G401.6 (cell line): Measurements from ENCODE around the gene VWA8.
"Not testable (repeated sequence)": the region's sequence is repeated elsewhere in the genome, so short reads cannot be mapped to it uniquely, and the experiment has no call there.

Experiments
- FAIRE-seq: peaks from 2 replicates; lab custom pipeline; 2012; peaks lifted over from hg19 to GRCh38; lab: Jason Lieb, UNC

VWA8 gene

DNA sequence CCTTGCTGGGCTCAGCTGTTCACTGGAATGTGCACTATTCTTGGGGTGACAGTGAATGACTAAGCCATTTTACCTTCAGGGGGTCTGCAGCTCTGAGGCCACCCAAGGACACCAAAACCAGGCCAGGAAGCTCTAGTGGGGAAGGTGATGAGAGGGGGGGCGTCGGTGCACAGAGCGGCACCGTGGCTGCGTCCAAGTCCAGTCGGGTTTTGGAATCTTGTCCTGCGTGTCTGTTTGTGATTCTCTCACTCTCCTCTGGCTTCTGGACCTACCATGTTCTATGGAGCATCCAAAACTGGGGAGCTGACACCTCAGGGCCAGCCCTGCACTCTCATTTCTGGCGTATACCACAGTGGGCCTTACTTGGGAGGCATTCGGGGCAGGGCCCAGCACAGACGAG is 411.4 kb downstream of the VWA8 start:
- no peak for FAIRE-seq

DNA sequence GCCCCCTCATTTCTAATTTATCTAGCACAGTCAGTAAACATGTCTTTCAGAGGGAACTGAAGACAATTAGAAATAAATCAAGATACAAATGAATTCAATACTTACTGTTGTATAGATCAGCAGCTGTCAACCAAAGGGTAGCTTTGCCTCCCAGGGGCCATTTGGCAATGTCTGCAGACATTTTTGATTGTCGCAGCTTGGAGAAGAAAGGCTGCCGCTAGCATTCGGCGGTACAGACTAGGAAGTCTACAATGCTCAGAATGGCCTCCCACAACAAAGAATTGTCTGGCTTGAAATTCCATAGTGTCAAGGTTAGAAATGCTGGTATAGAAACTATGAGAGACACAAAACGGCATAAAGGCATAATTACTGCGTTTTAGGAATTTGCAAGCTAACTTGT is 412.0 kb downstream of the VWA8 start:
- no peak for FAIRE-seq

DNA sequence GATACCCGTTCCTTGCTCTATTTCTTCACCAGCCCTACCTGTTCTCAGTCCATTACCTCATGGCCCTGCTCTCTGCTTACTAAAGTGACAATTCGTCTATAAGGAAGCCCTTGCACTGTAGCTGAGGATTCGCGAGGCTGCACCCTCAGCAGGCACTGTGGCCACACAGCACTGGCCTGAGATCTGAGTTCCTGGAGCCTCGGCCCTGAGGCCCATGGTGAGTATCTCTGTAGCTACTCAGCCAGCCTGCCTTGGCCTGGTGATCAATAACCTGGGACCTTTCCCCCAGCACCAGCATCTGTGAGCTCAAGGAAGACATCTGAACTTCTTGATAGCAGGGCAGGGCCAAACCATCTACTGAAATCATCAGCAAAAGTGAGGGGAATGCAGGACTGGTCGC is 412.9 kb downstream of the VWA8 start:
- no peak for FAIRE-seq

DNA sequence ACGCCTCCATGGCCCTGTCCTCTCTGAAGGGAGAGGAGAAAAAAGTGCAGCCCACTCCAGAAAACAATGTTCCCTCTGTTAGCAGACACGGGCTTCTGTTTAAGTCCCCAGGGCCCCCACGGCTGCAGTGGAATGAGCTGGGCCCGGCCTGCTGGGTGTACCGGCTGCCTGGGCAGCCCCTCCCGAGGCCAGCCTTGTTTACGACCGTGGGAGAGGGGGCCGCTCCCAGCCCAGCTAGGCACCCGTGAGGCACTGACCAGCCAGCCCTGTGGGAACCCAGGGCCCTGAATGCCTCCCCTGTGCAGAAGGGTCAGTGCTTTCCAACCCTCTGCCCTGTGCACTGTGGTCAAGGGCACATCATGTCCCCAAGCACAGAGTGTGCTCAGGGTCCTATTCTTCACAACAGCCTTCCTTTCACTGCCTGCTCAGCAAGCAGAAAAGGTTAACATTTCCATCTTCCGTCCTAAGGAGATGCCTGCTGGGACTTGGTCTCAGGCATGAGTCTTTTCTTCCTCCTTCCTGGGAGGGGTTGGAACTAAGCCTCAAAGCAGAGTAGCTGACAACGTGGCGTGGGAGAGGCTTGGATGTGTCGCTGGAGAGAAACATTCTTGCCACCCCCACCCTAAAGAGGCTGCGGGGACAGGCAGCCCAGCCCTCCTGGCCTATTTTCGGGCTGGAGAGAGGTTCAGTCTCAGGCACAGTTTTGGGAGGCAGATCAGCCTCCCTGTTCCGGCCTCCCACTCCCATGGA is 413.5 kb downstream of the VWA8 start:
- FAIRE-seq: no peak

DNA sequence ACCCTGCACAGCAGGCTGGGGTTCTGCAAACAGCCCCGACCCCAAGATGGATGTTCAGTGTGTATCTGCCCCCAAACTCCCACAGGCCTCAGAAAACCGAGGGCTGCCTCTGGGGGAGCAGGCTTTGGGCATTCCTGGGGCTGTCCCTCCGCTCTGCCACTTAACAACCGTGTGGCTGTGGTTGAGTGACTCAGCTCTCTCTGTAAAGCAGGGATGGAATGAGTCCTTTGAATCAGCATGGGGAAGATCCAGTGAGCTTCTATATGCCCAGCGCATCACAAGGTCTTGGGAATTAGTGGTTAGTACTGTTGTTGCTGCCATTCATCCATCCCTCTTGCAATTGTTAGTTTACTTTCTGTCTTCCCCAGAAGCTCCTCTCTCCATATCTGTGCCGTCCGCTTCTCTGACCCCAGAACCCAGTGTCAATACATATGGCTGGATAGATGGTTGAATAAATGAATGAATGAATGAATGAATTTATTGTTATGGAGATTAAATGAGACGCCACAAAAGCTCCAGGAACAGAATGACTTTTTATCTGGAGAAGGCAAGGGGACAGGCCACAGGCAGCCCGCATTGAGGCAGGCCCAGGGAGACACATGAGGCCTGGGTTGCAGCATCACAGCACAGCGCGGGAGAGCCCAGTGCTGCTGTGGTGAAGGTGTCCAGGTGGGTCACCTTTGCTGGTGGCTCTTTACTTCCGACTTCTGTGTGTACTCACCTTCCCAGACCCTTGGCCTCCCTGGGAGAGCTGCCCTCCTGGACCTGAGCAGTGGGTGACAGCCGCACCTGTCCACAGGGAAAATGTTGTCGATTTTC is 414.3 kb downstream of the VWA8 start:
- no peak for FAIRE-seq

DNA sequence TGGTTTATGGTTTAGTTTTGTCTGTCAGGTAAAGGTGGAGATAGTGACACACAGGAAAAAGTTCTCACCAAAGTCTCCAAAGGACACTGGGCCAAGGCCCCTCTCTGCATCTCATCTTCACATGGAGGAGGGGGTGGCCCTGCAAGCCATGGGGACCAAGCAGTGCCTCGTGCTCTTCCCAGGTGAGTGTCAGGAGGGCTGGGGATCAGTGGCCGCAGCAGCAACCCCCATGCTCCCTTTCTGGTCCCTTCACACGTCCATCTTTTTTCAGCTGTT is 415.5 kb downstream of the VWA8 start:
- FAIRE-seq: no peak

DNA sequence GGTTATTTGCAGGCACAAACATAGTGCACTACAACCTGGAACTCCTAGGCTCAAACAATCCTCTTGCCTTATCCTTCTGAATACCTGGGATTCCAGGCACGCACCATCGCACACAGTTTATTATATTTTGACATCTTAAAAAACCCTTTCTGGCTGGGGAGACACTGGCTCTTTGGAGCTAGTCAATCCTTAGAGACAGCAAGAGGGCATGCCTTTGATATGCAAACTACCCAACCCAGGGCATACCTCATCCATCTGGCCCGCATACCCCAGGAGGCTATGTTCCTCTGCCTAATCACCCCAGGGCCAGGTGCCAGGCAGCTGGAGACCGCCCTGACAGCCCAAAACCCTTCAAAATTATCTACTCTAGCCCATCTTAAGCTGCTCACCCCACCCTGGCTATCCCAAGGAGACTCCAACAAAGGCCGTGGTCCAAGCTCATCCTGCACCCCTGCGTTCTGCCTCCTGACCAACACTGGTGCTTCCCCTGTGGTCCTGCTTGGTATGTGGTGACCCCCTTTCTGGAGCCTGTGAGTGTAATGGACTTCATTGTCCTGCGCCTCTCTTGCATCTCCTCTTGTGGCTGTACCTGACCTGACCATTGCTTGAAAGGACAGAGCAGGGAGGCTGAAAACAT is 417.1 kb downstream of the VWA8 start:
- FAIRE-seq: no peak

DNA sequence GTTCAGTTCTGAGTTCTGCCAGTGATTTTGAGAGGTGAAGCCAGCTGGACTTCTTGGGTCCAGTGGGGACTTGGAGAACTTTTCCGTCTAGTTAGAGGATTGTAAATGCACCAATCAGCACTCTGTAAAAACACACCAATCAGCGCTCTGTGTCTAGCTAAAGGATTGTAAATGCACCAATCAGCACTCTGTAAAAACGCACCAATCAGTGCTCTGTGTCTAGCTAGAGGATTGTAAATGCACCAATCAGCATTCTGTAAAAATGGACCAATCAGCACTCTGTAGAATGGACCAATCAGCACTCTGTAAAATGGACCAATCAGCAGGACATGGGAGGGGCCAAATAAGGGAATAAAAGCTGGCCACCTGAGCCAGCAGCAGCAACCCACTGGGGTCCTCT is 418.1 kb downstream of the VWA8 start:
- not testable (repeated sequence) for FAIRE-seq

DNA sequence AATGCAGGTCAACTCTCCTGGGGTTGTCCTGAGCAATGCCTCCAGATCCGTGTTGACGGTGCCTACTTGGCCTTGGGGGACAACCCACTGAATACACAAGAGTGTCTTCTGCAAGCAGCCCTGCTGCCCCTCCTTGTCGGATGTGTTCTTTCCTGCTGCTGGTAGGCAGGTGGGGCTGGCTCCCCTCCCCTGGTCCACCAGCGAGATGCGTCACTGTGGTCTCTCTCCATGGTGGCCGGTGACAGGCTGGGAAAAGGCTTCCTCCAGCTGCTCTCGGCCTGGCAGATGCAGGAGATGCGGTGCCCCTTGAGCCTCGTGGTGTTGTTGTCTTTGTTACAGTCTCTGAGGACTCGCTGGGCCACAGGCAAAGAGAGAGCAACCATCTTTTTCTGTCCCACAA is 418.6 kb downstream of the VWA8 start:
- no peak for FAIRE-seq

DNA sequence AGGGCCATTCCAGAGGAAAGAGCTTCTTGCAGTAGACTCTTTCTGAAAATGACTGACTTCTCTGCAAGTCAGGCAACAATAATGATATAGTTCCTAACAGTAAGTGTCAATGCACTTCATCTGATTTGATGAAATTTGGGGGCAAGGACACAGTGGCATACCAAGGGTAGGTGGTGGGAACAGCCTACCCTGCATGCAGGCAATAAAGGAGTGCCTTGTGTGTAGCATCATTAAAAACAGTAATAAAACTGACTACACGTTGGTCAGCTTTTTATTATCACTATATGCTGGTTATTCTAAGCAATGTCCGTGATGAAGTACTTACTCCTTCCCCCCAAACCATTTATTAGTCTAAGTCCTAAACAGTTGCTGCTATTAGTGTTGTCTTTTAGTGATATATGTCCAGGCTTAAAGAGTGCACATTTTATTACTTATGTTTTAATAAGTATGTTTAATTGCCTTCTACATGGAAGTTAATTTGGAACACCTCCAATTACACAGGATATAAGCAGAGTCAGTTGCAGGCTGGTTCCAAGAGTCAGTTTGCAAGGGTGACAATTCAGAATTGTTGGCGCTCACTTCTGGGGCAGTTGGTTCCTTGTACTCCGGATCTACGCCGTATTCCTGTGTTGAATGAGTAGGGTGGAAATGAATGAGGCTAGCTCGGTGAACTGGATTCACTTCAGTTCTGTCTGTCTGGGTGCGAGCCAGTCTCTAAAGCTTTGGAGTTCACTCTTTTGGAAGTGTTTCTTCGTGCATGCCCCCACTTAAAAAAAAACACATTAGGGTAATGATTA is 419.6 kb downstream of the VWA8 start:
- no peak for FAIRE-seq

DNA sequence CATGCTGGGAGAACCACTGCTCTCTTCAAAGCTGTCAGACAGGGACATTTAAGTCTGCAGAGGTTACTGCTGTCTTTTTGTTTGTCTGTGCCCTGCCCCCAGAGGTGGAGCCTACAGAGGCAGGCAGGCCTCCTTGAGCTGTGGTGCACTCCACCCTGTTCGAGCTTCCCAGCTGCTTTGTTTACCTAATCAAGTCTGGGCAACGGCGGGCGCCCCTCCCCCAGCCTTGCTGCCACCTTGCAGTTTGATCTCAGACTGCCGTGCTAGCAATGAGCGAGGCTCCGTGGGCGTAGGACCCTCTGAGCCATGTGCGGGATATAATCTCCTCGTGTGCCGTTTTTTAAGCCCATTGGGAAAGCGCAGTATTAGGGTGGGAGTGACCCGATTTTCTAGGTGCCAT is 420.7 kb downstream of the VWA8 start:
- not testable (repeated sequence) for FAIRE-seq

DNA sequence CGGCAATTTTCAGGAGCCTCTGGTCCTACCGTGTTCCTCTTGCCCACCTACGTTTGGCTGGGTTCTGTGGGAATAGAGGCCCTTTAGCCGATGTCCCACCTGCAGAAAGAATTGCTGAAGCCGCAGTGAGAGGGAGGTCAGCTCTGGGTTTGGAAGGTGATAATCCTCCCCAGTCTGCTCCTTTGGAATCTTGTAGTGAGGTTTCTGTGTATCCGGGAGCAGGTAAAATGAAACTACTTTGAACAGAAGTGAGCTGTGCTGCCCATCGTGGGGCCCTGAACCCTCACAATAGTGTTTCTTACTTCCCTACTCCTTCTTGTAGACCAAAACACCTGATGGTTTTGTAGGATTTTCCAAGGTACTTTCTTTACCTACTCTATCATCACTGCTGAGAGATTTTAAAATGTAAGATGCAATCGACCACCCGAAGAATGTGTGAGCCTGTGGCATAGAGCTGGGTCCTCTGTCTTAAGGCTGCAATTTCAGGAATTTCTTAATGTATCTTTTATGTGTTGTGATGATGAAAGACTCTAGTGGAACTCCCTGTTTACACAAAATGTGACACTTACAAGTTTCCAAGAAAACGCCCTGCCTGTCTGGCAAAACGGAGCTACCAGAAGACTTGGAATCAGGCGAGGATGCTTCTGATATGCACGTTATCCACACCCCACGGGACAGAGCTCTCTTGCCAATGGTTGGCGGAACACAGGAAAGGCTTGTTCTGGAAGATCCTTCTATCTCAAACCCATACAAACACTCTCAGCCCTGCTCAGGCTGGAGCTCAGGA is 427.4 kb downstream of the VWA8 start:
- no peak for FAIRE-seq

DNA sequence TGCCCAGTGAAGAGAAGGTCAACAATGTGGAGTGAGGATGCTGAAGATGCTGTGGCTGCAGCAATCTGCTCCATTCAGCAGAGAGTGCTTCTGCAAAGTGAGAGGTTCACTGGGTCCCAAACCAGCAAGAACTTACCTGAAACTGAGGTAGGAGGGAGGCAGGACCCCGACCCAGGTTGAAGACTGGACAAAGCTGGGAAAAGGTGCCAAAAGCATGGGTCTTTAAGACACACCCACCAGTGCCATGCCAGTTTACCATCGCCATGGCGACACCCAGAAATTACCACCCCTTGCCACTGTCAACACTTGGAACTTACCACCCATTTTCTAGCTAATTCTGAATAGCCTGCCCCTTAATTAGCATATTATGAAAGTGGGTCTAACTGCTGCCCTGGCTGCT is 432.9 kb downstream of the VWA8 start:
- no peak for FAIRE-seq

DNA sequence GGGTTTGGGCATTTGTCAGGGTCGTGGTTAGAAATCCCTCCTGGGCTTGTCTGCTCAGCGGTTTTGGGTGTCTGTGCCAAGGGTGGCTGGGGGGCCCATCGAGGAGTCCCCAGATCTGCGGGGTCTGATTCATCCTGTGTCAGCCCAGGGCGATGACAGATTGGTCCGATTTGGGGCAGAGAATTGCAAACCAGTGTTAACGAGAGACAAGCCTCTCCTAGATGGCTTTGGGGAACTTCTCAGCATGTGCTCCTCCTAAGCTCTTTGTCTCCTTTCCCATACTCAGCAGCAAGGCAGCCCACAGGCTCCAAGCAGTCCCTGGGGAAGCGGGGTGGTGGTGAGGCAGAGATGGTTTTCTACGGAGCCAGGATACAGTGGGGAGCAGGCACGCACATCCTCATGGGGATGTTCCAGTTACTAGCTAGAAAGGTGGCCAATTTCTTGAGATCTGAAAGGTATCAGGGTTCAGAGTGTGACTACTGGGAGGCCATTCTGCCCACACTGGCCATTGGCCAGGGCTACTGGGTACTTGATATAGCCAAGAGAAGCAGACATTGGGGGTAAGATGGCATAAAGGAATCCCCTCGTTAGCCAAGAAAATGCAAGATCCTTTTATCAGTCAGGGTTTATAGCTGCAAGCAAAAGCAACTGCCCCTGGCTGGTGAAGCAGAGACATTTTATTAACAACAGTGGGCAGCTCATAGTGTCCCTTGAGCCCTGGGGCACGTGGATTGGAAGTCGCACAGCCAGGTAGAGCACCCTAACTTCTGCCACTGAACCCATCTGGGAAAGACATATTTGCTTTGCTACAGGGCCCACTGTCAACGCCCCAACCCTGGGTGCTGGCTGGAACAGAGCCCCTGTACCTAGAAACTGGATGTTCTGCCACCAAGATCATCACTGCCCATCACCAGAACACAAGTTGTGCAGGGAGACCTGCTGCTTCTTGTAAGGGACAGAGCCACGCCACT is 440.0 kb downstream of the VWA8 start:
- no peak for FAIRE-seq

DNA sequence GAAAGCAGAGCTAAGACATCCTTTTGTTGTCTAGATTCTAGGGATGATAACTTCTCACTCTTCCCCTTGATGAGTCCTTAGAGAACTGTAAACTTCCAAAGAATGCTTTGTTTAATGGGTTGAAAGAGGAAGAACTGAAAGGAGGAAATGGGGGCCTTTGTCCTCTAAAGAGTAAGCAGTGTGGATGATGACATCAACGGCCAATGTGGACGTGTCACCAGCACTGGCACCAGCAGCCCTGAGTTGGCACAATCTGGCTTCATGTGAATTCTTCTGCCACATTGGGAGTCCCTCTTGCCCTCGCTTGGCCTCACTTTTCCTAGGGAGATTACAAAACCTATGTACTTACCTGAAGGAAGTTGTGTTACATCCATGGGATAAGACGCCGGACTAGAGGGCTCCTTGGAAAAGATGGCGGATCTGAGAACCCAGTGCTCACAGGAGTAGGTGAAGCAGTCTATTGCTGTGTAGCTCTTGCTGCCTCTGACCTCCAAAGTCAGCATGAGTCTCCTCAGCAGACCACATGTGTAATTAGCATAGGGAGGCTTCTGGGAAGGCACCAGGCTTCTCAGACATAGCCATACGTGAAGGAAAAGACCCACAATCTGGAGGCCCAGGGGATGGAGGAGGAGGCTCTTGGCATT is 440.8 kb downstream of the VWA8 start:
- no peak for FAIRE-seq
